ENCODE data around the gene SERTM2.

GRCh38 chrX:111492085-111492484 is 19.4 kb upstream of the SERTM2 start:
- TF ChIP-seq CTCF (IDR thresholded peaks at IDR 0.05) (no peak), POLR2A (IDR thresholded peaks at IDR 0.05) (no peak)
